Neural progenitor cell (in vitro differentiated cells): ENCODE results near the gene MBD4.
"Not testable (repeated sequence)": the region's sequence is repeated elsewhere in the genome, so short reads cannot be mapped to it uniquely, and the experiment has no call there.

Source experiments
- EZH2 ChIP-seq: fragments of 200-600 bp; sonication (generic); IDR thresholded peaks from 2 replicates; pipeline ENCODE4 v1.6.1; 2017; ENCODE audit warnings: antibody characterized with exemption, mild to moderate bottlenecking, moderate library complexity
- TF ChIP-seq, protein P1 (sequence below): fragments of 200-600 bp; sonication (generic); IDR thresholded peaks from 2 replicates; pipeline ENCODE4 v1.5.1; 2017; ENCODE audit warnings: antibody characterized with exemption, mild to moderate bottlenecking

DNA sequence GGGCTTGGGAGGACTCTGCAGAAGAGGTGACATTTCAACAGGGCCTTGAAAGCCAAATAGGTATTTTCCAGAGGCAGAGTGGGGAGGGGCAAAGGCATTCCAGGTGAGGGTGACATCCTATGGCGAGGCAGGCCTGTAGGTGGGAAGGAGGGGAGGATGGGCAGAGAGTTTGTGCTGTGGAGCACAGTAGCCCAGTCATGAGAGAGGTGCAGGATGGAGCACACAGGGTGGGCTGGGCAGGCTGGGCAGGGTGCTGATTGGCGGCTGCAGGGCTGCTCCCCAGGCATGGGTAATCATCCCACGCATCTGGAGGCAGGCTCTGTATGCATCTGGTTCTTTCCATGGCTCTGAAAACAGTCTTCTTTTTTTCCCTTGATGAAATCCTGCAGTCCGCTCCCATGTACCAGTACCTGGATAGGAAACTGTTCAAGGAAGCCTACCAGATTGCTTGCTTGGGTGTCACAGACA is 48.2 kb upstream of the MBD4 start:
- TF ChIP-seq EZH2: not testable (repeated sequence)
- TF ChIP-seq, protein P1, sequence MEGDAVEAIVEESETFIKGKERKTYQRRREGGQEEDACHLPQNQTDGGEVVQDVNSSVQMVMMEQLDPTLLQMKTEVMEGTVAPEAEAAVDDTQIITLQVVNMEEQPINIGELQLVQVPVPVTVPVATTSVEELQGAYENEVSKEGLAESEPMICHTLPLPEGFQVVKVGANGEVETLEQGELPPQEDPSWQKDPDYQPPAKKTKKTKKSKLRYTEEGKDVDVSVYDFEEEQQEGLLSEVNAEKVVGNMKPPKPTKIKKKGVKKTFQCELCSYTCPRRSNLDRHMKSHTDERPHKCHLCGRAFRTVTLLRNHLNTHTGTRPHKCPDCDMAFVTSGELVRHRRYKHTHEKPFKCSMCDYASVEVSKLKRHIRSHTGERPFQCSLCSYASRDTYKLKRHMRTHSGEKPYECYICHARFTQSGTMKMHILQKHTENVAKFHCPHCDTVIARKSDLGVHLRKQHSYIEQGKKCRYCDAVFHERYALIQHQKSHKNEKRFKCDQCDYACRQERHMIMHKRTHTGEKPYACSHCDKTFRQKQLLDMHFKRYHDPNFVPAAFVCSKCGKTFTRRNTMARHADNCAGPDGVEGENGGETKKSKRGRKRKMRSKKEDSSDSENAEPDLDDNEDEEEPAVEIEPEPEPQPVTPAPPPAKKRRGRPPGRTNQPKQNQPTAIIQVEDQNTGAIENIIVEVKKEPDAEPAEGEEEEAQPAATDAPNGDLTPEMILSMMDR: not testable (repeated sequence)
